Erythroblast (primary cell): ENCODE data around the gene ITPR1.

Source experiments
- GATA1 ChIP-seq: IDR thresholded peaks from 2 replicates; pipeline ENCODE4 v1.6.1; 2011; ENCODE audit warnings: low read depth, mild to moderate bottlenecking, control low read depth, low read length, moderate library complexity
- POLR2A ChIP-seq: IDR thresholded peaks from 2 replicates; pipeline ENCODE4 v1.6.1; 2011; ENCODE audit warnings: mild to moderate bottlenecking, low read length

DNA sequence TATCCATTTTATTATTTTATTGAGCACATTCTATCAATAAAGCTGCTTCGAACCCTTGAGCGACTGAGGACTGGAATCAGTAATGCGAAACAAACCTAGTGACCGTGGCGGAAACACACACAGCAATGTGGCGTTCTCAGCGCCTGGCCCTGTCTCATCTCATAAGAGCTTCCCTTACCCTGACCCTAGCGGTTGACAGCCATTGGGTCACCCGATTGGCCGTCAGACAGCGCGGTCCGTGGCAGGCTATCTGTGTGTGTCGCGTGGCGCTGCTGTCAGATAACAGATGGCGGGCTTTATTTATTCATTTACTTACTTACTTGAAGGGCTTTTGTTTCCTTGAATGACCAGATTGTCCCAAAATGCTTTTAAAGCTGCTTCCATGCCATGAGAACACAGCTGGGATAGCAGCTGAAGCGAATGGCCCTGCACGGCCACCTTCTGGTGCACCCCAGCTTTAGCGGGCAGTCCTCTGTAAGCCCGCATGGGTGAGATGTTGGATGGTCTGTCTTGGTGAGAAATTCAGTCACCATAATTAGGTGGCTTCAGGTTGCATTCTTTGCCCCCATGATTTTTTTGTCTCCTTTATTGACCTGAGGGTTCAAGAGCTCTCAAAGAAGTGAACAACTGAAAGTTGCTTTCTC lies 270.6 kb downstream of the ITPR1 start:
- TF ChIP-seq POLR2A (no peak), GATA1 (no peak)
